CD8-positive, alpha-beta memory T cell (primary cell): ENCODE data around the gene MAML2. TPM values are rescaled to one million over a fixed set of nuclear protein-coding genes. Genes with fewer than 3 reads are reported as not detected.

ENCODE experiments used
- CTCF ChIA-PET: fragments of 350-600 bp; sonication (Branson Sonifier 250); formaldehyde crosslinking; loops from one replicate; lab custom pipeline; 2021; ENCODE audit warnings: antibody characterized with exemption; lab: Charles Lee
- POLR2A ChIA-PET: fragments of 350-600 bp; sonication (Branson Sonifier 250); formaldehyde crosslinking; loops from one replicate; lab custom pipeline; 2021; ENCODE audit warnings: antibody characterized with exemption; lab: Charles Lee
- DNase-seq, 5 donors: peaks; one replicate each; pipeline versions ENCODE4 v3.0.0 to v3.0.0-alpha.2; 2020 to 2022; ENCODE audit warnings: mixed read lengths in 1 of 5
- H3K27ac ChIP-seq: one replicate; pipeline ENCODE4 v1.7.0; 2013; ENCODE audit warnings: low read depth, mild to moderate bottlenecking, low read length, moderate library complexity
- H3K27me3 ChIP-seq: 2 replicates; pipeline ENCODE4 v1.7.0; 2013; ENCODE audit warnings: low read length, mild to moderate bottlenecking; ENCODE audit not compliant: insufficient read depth, poor library complexity, severe bottlenecking
- H3K36me3 ChIP-seq: 2 replicates; pipeline ENCODE4 v1.7.0; 2013; ENCODE audit warnings: mild to moderate bottlenecking, low read length, moderate library complexity; ENCODE audit not compliant: insufficient read depth
- H3K4me1 ChIP-seq: 2 replicates; pipeline ENCODE4 v1.7.0; 2013; ENCODE audit warnings: mild to moderate bottlenecking, low read length, moderate library complexity; ENCODE audit not compliant: insufficient read depth
- H3K4me3 ChIP-seq: 2 replicates; pipeline ENCODE4 v1.7.0; 2013; ENCODE audit warnings: mild to moderate bottlenecking, low read length
- H3K9me3 ChIP-seq: 2 replicates; pipeline ENCODE4 v1.7.0; 2013; ENCODE audit warnings: mild to moderate bottlenecking, low read length
- H3K27ac Mint-ChIP-seq, 8 donors: one replicate each; pipeline ENCODE4 v1.8.0; 2020 to 2021; ENCODE audit warnings: mixed read lengths in 8 of 8, mild to moderate bottlenecking in 6 of 8, inconsistent platforms in 3 of 8, moderate library complexity in 3 of 8
- H3K27me3 Mint-ChIP-seq, 2 donors: one replicate each; pipeline ENCODE4 v1.8.0; 2020 to 2021; ENCODE audit warnings: mixed read lengths in 2 of 2, mild to moderate bottlenecking in 1 of 2, moderate library complexity in 1 of 2
- H3K36me3 Mint-ChIP-seq, 3 donors: one replicate each; pipeline ENCODE4 v1.8.0; 2020 to 2021; ENCODE audit warnings: mixed read lengths in 3 of 3, inconsistent platforms in 1 of 3, mild to moderate bottlenecking in 1 of 3
- H3K4me1 Mint-ChIP-seq, 3 donors: one replicate each; pipeline ENCODE4 v1.8.0; 2020 to 2021; ENCODE audit warnings: mixed read lengths in 3 of 3, inconsistent platforms in 1 of 3, mild to moderate bottlenecking in 1 of 3
- H3K4me3 Mint-ChIP-seq, 7 donors: one replicate each; pipeline ENCODE4 v1.8.0; 2020 to 2021; ENCODE audit warnings: mixed read lengths in 7 of 7, mild to moderate bottlenecking in 6 of 7, moderate library complexity in 4 of 7, inconsistent platforms in 2 of 7
- H3K9me3 Mint-ChIP-seq, 5 donors: one replicate each; pipeline ENCODE4 v1.8.0; 2020 to 2022; ENCODE audit warnings: mixed read lengths in 5 of 5, mild to moderate bottlenecking in 3 of 5, moderate library complexity in 2 of 5, inconsistent platforms in 1 of 5
- polyA plus RNA-seq: library from polyadenylated mRNA; unstranded; fragments of 300-500 nt; fragmentation: Illumina TruSeq; gene quantifications from one replicate; pipeline ENCODE4 v1.2.3, GENCODE V29; 2021
- total RNA-seq, 2 experiments: library from RNA; stranded (reverse); gene quantifications; one replicate each; pipeline ENCODE4 v1.2.3, GENCODE V29; 2021

Gene MAML2
- total and polyA plus RNA-seq, 3 experiments from 2014 or later, result 11.1 to 15.9 (median 15.6) TPM

GRCh38 chr11:96002754-96003290, 340.2 kb downstream of the MAML2 start:
- Mint-ChIP-seq H3K27ac (no peak overlapping the region), H3K4me3 (no peak overlapping the region)

GRCh38 chr11:96002339-96002738, 340.7 kb downstream of the MAML2 start:
- no peaks in the 10 kb centered on the region for H3K9me3 ChIP-seq
- H3K36me3 ChIP-seq, result no peaks in the 10 kb centered on the region
- H3K27ac Mint-ChIP-seq, result no peak overlapping the region
- H3K4me1 Mint-ChIP-seq, result peaks cover 12 to 29% (median 20%) of the 10 kb centered on the region in 3 donors
- H3K4me3 Mint-ChIP-seq, result no peak overlapping the region
- no peaks in the 10 kb centered on the region for H3K4me1 ChIP-seq
- no peaks in the 10 kb centered on the region for H3K27me3 Mint-ChIP-seq
- ChIA-PET POLR2A (no interaction called here), CTCF (interaction anchor here (1.4 kb wide), 1 partner anchor 12 kb away, joined by 4 read pairs; no protein-coding TSS in a partner anchor)
- no peak overlapping the region for H3K27ac ChIP-seq
- DNase-seq, result no peak
- no peak overlapping the region for H3K4me3 ChIP-seq
- H3K9me3 Mint-ChIP-seq, result no peaks in the 10 kb centered on the region
- peaks cover 1 to 17% (median 11%) of the 10 kb centered on the region in 3 donors for H3K36me3 Mint-ChIP-seq
- no peaks in the 10 kb centered on the region for H3K27me3 ChIP-seq

More at GRCh38 chr11:96002754-96003290, 340.2 kb downstream of the MAML2 start:
- Histone ChIP-seq H3K9me3 (no peaks in the 10 kb centered on the region), H3K4me1 (no peaks in the 10 kb centered on the region), H3K36me3 (no peaks in the 10 kb centered on the region), H3K27me3 (no peaks in the 10 kb centered on the region), H3K27ac (no peak overlapping the region), H3K4me3 (no peak overlapping the region)
- H3K9me3 Mint-ChIP-seq, result no peaks in the 10 kb centered on the region
- CTCF ChIA-PET, result no interaction called here
- H3K4me1 Mint-ChIP-seq, result peaks cover 12 to 29% (median 20%) of the 10 kb centered on the region in 3 donors
- H3K27me3 Mint-ChIP-seq, result no peaks in the 10 kb centered on the region
- no peak for DNase-seq
- H3K36me3 Mint-ChIP-seq, result peaks cover 1 to 17% (median 11%) of the 10 kb centered on the region in 3 donors
- POLR2A ChIA-PET, result no interaction called here

GRCh38 chr11:96001037-96001436, 342.0 kb downstream of the MAML2 start:
- POLR2A ChIA-PET, result no interaction called here

GRCh38 chr11:95999711-96000406, 343.1 kb downstream of the MAML2 start:
- no peaks in the 10 kb centered on the region for H3K9me3 Mint-ChIP-seq
- H3K4me1 Mint-ChIP-seq, result peaks cover 16 to 35% (median 23%) of the 10 kb centered on the region in 3 donors
- POLR2A ChIA-PET, result interaction anchor here (0.6 kb wide), 1 partner anchor 27 kb away, joined by 3 read pairs; no protein-coding TSS in a partner anchor
- no peak for DNase-seq
- H3K27ac ChIP-seq, result no peak overlapping the region
- H3K36me3 Mint-ChIP-seq, result peaks cover 6 to 12% (median 11%) of the 10 kb centered on the region in 3 donors
- H3K4me3 ChIP-seq, result no peak overlapping the region
- CTCF ChIA-PET, result interaction anchor here (0.8 kb wide), 1 partner anchor 12 kb away, joined by 3 read pairs; no protein-coding TSS in a partner anchor
- no peaks in the 10 kb centered on the region for H3K27me3 ChIP-seq
- H3K27me3 Mint-ChIP-seq, result no peaks in the 10 kb centered on the region
- H3K4me3 Mint-ChIP-seq, result no peak overlapping the region
- no peak overlapping the region for H3K27ac Mint-ChIP-seq
- no peaks in the 10 kb centered on the region for H3K36me3 ChIP-seq
- H3K4me1 ChIP-seq, result no peaks in the 10 kb centered on the region
- no peaks in the 10 kb centered on the region for H3K9me3 ChIP-seq

More at GRCh38 chr11:96001037-96001436, 342.0 kb downstream of the MAML2 start:
- Histone ChIP-seq H3K36me3 (no peaks in the 10 kb centered on the region), H3K9me3 (no peaks in the 10 kb centered on the region), H3K4me1 (no peaks in the 10 kb centered on the region), H3K27me3 (no peaks in the 10 kb centered on the region), H3K4me3 (no peak overlapping the region), H3K27ac (no peak overlapping the region)
- no peak for DNase-seq
- CTCF ChIA-PET, result interaction anchor here (0.8 to 1.4 kb wide), 3 partner anchors 13 to 24 kb away, joined by 3 to 4 read pairs (median 3); no protein-coding TSS in a partner anchor
- H3K27me3 Mint-ChIP-seq, result no peaks in the 10 kb centered on the region
- H3K4me1 Mint-ChIP-seq, result peaks cover 13 to 29% (median 20%) of the 10 kb centered on the region in 3 donors
- no peaks in the 10 kb centered on the region for H3K9me3 Mint-ChIP-seq
- peak overlapping the region in 1 of 8 donors; percentile 5 for H3K27ac Mint-ChIP-seq
- peaks cover 1 to 17% (median 11%) of the 10 kb centered on the region in 3 donors for H3K36me3 Mint-ChIP-seq
- H3K4me3 Mint-ChIP-seq, result no peak overlapping the region

- H3K27me3 Mint-ChIP-seq, result peaks cover 0 to 2% of the 10 kb centered on the region in 2 donors
- POLR2A ChIA-PET, result no interaction called here
- no peaks in the 10 kb centered on the region for H3K36me3 ChIP-seq
- H3K27me3 ChIP-seq, result no peaks in the 10 kb centered on the region
- CTCF ChIA-PET, result no interaction called here
- H3K36me3 Mint-ChIP-seq, result peaks cover 0 to 19% (median 10%) of the 10 kb centered on the region in 3 donors
- H3K4me1 ChIP-seq, result no peaks in the 10 kb centered on the region
- DNase-seq, result no peak
- H3K27ac ChIP-seq, result no peak overlapping the region
- no peak overlapping the region for H3K27ac Mint-ChIP-seq
- no peaks in the 10 kb centered on the region for H3K9me3 ChIP-seq
- peak overlapping the region in 1 of 7 donors; percentile 18 for H3K4me3 Mint-ChIP-seq
- no peaks in the 10 kb centered on the region for H3K9me3 Mint-ChIP-seq
- no peak overlapping the region for H3K4me3 ChIP-seq
- H3K4me1 Mint-ChIP-seq, result peaks cover 26 to 41% (median 32%) of the 10 kb centered on the region in 3 donors
Observed at GRCh38 chr11:95996621-95997235, 346.3 kb downstream of the MAML2 start.

- Histone ChIP-seq H3K9me3 (no peaks in the 10 kb centered on the region), H3K27me3 (no peaks in the 10 kb centered on the region), H3K4me1 (no peaks in the 10 kb centered on the region), H3K27ac (no peak overlapping the region), H3K36me3 (peaks cover 7% of the 10 kb centered on the region), H3K4me3 (no peak overlapping the region)
- Mint-ChIP-seq H3K36me3 (peaks cover 4 to 39% (median 25%) of the 10 kb centered on the region in 3 donors), H3K9me3 (no peaks in the 10 kb centered on the region), H3K27me3 (peaks cover 0 to 2% of the 10 kb centered on the region in 2 donors), H3K27ac (peak overlapping the region in 2 of 8 donors; percentile 52 to 61), H3K4me3 (no peak overlapping the region), H3K4me1 (peaks cover 16 to 18% (median 16%) of the 10 kb centered on the region in 3 donors)
- ChIA-PET POLR2A (no interaction called here), CTCF (interaction anchor here (1.0 to 2.2 kb wide), 2 partner anchors 349 to 400 kb away, joined by 3 to 6 read pairs; partner anchors contain the start of gene MAML2)
- no peak for DNase-seq
Observed at GRCh38 chr11:95994329-95994728, 348.7 kb downstream of the MAML2 start.

- no peaks in the 10 kb centered on the region for H3K4me1 ChIP-seq
- Mint-ChIP-seq H3K27me3 (peaks cover 0 to 2% of the 10 kb centered on the region in 2 donors), H3K27ac (peak overlapping the region in 2 of 8 donors; percentile 59 to 61), H3K4me3 (peak overlapping the region in 1 of 7 donors; percentile 34), H3K36me3 (peaks cover 4 to 45% (median 29%) of the 10 kb centered on the region in 3 donors), H3K9me3 (no peaks in the 10 kb centered on the region), H3K4me1 (peaks cover 16 to 18% (median 16%) of the 10 kb centered on the region in 3 donors)
- CTCF ChIA-PET, result interaction anchor here (1.0 to 2.2 kb wide), 2 partner anchors 350 to 400 kb away, joined by 3 to 6 read pairs; partner anchors contain the start of gene MAML2
- no peaks in the 10 kb centered on the region for H3K9me3 ChIP-seq
- H3K4me3 ChIP-seq, result no peak overlapping the region
- no peak overlapping the region for H3K27ac ChIP-seq
- POLR2A ChIA-PET, result no interaction called here
- DNase-seq, result no peak
- H3K27me3 ChIP-seq, result no peaks in the 10 kb centered on the region
- H3K36me3 ChIP-seq, result peaks cover 7% of the 10 kb centered on the region
Observed at GRCh38 chr11:95993438-95994298, 349.3 kb downstream of the MAML2 start.
